ENCODE data around the gene KCNK7.
"Not testable (repeated sequence)": the region's sequence is repeated elsewhere in the genome, so short reads cannot be mapped to it uniquely, and the experiment has no call there.

The KCNK7 gene

DNA sequence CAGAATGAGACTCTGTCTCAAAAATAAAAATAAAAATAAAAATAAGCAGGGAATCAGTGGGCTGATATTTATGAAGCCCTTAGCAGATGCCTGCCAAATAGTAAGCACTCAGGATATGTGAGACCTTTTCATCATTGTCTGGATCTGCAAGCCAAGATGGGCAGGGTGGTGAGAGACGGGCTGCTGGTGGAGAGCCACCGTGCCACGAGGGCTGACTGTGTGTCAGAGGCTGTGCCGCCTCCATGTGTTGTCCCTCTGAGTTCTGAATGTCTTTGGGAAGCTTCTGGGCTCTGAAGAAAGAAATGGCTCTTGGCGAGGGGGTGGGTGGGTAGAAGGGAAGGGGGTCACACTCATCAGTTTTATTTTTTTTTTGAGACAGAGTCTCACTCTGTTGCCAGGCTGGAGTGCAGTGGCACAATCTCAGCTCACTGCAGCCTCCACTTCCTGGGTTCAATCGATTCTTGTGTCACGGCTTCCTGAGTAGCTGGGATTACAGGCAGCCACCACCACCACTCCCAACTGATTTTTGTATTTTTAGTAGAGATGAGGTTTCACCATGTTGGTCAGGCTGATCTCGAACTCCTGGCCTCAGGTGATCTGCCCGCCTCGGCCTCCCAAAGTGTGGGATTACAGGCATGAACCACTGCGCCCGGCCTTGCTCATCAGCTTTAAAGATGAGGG is 30.6 kb downstream of the KCNK7 start:
- peak overlapping the region; percentile 18 to 79 (median 73); a peak in 20 of 22 replicates for H3K9ac ChIP-seq
- peak overlapping the region in 3 of 10 experiments; percentile 35 to 47 (median 41); a peak in 7 of 20 replicates for H3K4me3 ChIP-seq
- TF ChIP-seq Cebpa-rat (IDR thresholded peaks at IDR 0.05), result peak in 4 of 11 experiments; percentile 38 to 74 (median 62); a peak in 7 of 22 replicates
- not testable (repeated sequence) for H3K27me3 ChIP-seq; H3K9me3 ChIP-seq (replicated peaks in 1 of 11); H4K20me1 ChIP-seq
- peaks cover 0 to 11% (median 0%) of the 10 kb centered on the region in 11 experiments; a peak in 4 of 22 replicates for H3K36me3 ChIP-seq
- H3K4me1 ChIP-seq, result peaks cover 71 to 89% (median 82%) of the 10 kb centered on the region in 10 experiments
- peak overlapping the region in 10 of 11 experiments; percentile 48 to 93 (median 88); a peak in 20 of 22 replicates for H3K27ac ChIP-seq
- H3K4me2 ChIP-seq, result peak overlapping the region; percentile 80 to 100 (median 96)

DNA sequence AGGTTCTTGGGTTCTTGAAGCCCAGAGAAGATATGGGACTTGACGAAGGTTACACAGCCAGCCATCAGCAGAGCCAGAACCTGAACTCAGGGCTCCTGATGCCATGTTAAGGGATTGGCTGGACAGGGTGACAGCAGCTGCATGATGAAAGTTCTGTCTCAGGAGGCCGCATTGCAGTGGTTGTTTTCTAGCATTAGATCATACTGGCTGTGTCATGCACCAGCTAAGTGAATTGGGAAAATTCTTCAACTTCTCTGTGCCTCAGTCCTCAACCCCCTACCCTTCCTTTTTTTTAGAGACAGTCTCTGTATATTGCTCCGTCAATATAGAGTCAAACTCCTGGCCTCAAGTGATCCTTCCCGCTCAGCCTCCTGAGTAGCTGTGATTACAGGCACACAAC is 32.0 kb downstream of the KCNK7 start:
- Histone ChIP-seq H3K4me2 (peak overlapping the region in 9 of 11 experiments; percentile 86 to 100 (median 98); a peak in 14 of 22 replicates), H3K27me3 (no peaks in the 10 kb centered on the region), H3K27ac (peak overlapping the region in 8 of 11 experiments; percentile 87 to 93 (median 90); a peak in 14 of 22 replicates), H3K9me3 (replicated peaks in 1 of 11) (no peaks in the 10 kb centered on the region), H3K4me3 (no peak overlapping the region), H3K9ac (peak overlapping the region in 6 of 11 experiments; percentile 4 to 79 (median 35); a peak in 5 of 22 replicates), H4K20me1 (no peaks in the 10 kb centered on the region), H3K4me1 (peaks cover 72 to 95% (median 88%) of the 10 kb centered on the region in 10 experiments), H3K36me3 (peaks cover 0 to 11% (median 0%) of the 10 kb centered on the region in 11 experiments; a peak in 4 of 22 replicates)
- TF ChIP-seq Cebpa-rat (IDR thresholded peaks at IDR 0.05), result no peak

DNA sequence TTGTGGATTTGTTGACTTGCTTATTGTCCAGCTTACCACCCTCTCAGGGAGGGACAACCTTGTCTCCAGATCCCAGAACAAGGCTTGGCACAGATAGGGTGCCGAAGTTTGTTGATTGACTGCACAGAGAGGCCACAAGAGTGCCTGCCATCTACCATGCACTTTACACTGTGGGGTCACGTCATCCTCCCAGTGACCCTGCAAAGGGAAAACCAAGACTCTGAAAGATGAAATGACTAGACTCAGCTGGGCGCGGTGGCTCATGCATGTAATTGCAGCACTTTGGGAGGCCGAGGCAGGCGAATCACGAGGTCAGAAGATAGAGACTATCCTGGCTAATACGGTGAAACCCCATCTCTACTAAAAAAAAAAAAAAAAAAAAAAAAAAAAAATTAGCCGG is 32.8 kb downstream of the KCNK7 start:
- Histone ChIP-seq H3K27me3 (no peaks in the 10 kb centered on the region), H3K36me3 (peaks cover 0 to 3% (median 0%) of the 10 kb centered on the region in 11 experiments; a peak in 4 of 22 replicates), H3K4me3 (no peak overlapping the region), H3K27ac (peak overlapping the region in 1 of 11 experiments; percentile 93; a peak in 1 of 22 replicates), H3K9me3 (replicated peaks in 1 of 11) (no peaks in the 10 kb centered on the region), H3K9ac (no peak overlapping the region), H3K4me1 (peaks cover 66 to 88% (median 81%) of the 10 kb centered on the region in 10 experiments), H4K20me1 (no peaks in the 10 kb centered on the region), H3K4me2 (no peak overlapping the region; a peak in 1 of 22 replicates)
- no peak for TF ChIP-seq Cebpa-rat (IDR thresholded peaks at IDR 0.05)

DNA sequence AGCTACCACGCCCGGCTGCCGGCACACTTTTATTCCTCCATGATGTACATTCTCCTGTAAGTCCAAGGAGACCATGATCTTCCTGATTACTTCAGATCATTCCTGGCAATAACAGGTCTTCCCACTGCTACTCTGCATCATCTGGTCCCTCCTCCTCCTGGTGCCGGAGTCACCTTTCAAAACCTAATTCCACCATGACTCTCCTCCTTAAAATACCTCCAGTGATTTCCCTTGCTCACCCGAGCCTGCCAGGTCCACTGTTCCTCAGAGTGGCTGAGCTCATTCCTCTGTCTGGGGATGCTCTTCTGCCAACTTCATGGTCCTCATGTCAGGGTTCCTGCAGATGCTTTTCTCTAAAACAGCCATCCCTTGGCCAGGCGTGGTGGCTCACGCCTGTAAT is 33.6 kb downstream of the KCNK7 start:
- no peaks in the 10 kb centered on the region for H4K20me1 ChIP-seq
- H3K4me1 ChIP-seq, result peaks cover 62 to 87% (median 79%) of the 10 kb centered on the region in 10 experiments
- peak overlapping the region in 1 of 11 experiments; percentile 37; a peak in 1 of 22 replicates for H3K27ac ChIP-seq
- TF ChIP-seq Cebpa-rat (IDR thresholded peaks at IDR 0.05), result no peak
- H3K9ac ChIP-seq, result no peak overlapping the region
- no peaks in the 10 kb centered on the region for H3K27me3 ChIP-seq
- H3K36me3 ChIP-seq, result no peaks in the 10 kb centered on the region
- H3K4me3 ChIP-seq, result no peak overlapping the region
- H3K9me3 ChIP-seq (replicated peaks in 1 of 11), result no peaks in the 10 kb centered on the region
- H3K4me2 ChIP-seq, result peak overlapping the region in 1 of 11 experiments; percentile 99; a peak in 1 of 22 replicates

DNA sequence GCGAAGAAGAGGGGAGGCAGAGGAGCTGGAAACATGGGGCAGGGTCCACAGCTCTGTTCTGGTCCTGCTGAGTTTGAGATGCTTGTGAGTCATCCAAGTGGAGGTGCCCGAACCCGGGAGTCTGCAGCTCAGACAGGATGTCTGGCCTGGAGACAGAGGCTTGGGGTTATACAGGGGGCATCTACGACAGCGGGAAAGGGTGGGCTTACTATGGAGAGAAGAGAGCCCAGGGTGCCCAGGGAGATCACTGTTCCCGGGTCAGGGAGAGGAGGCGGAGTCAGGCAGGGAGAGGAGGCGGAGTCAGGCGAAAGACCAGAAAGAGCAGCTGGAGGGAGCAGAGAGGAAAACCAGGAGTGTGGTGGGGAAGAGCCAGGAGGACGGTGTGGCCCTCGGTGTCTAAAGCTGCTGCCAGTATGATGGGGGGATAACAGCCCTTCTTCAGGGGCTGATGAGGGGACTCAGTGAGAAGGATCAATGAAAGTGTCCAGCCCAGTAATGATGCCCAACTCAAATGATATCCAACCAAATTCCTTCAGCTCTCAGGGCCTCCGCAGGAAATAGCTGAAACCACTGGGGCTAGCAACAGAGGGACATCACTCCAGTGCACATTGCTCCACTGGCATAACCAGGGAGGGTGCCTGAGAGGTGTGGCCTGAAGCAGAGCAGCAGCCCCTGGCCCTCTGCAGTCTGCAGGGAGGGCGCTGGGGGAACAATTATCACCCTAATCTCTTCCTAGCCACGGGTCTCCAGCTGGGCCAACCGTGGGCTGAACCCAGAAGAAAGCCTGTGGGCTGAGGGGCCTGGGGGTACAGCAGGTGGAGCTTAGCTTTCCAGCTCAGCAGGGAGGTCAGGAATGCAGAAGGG is 34.8 kb downstream of the KCNK7 start:
- peak overlapping the region; percentile 6 to 100 (median 99); a peak in 21 of 22 replicates for H3K4me2 ChIP-seq
- no peaks in the 10 kb centered on the region for H3K9me3 ChIP-seq (replicated peaks in 1 of 11)
- no peaks in the 10 kb centered on the region for H3K27me3 ChIP-seq
- H3K4me3 ChIP-seq, result no peak overlapping the region
- no peaks in the 10 kb centered on the region for H3K36me3 ChIP-seq
- peak overlapping the region in 7 of 11 experiments; percentile 3 to 88 (median 32); a peak in 7 of 22 replicates for H3K9ac ChIP-seq
- TF ChIP-seq Cebpa-rat (IDR thresholded peaks at IDR 0.05), result no peak
- peak overlapping the region in 8 of 11 experiments; percentile 18 to 93 (median 88); a peak in 11 of 22 replicates for H3K27ac ChIP-seq
- peaks cover 0 to 1% (median 0%) of the 10 kb centered on the region in 11 experiments; a peak in 1 of 22 replicates for H4K20me1 ChIP-seq
- H3K4me1 ChIP-seq, result peaks cover 62 to 87% (median 79%) of the 10 kb centered on the region in 10 experiments

DNA sequence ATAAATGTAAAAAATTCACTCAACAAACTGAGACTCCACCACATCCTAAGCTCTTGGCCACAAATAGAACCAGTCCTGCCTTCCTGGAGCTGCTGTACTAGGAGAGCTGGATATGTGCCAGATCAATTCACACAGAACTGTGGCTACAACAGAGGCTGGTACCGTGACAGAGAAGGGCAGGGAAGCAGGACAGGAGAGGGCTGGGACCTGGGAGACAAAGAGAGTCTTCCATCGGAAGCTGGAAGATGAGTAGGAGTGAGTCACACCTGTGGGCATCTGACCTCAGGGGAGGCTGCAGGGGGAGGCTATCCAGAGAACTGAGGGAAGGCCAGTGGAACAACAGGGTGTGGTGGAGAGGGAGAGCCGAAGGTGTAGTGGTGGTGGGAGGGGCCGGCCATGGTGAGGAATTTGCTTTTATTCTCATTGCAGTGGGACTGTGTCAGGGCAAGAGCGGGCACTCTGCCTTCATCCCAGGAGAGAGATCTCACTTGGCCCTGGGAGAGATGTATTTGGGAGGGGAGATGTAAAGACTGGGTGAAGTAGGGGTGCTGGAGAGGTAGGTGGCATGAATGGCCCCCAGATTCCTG is 35.6 kb downstream of the KCNK7 start:
- H3K9ac ChIP-seq, result peak overlapping the region in 8 of 11 experiments; percentile 85 to 91 (median 88); a peak in 10 of 22 replicates
- no peak for TF ChIP-seq Cebpa-rat (IDR thresholded peaks at IDR 0.05)
- no peaks in the 10 kb centered on the region for H3K27me3 ChIP-seq
- no peak overlapping the region for H3K4me3 ChIP-seq
- no peaks in the 10 kb centered on the region for H3K36me3 ChIP-seq
- H3K9me3 ChIP-seq (replicated peaks in 1 of 11), result no peaks in the 10 kb centered on the region
- H3K4me2 ChIP-seq, result peak overlapping the region; percentile 6 to 100 (median 99); a peak in 20 of 22 replicates
- peaks cover 0 to 9% (median 0%) of the 10 kb centered on the region in 11 experiments; a peak in 5 of 22 replicates for H4K20me1 ChIP-seq
- peaks cover 62 to 87% (median 79%) of the 10 kb centered on the region in 10 experiments for H3K4me1 ChIP-seq
- H3K27ac ChIP-seq, result peak overlapping the region in 7 of 11 experiments; percentile 18 to 93 (median 89); a peak in 9 of 22 replicates

DNA sequence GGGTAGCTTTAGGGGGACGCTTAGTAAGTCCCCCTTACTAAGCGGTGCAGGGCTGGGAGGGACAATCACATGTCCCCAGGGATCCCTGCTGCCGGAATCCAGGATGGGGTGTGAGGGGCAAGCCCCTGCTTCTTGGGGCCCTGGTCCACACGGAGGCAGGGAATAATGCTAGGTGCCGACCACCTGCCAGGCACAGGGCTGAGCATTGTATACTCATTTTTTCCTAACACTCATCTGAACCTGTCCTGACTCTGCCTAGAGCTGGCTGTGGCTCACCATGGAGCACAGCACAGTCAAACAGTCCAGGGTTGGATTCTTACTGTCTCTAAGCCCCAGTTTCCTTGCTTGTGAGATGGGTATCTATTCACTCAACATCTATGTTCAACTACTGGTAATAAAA is 36.1 kb downstream of the KCNK7 start:
- H3K4me2 ChIP-seq, result peak overlapping the region; percentile 89 to 100 (median 99); a peak in 20 of 22 replicates
- H3K4me1 ChIP-seq, result peaks cover 62 to 87% (median 79%) of the 10 kb centered on the region in 10 experiments

More for the DNA sequence above, 36.1 kb downstream of the KCNK7 start:
- Histone ChIP-seq H3K4me3 (peak overlapping the region in 2 of 10 experiments; percentile 63 to 69; a peak in 3 of 20 replicates), H3K36me3 (no peaks in the 10 kb centered on the region), H4K20me1 (peaks cover 0 to 12% (median 0%) of the 10 kb centered on the region in 11 experiments; a peak in 5 of 22 replicates), H3K27ac (peak overlapping the region in 9 of 11 experiments; percentile 83 to 93 (median 89); a peak in 17 of 22 replicates), H3K9ac (peak overlapping the region; percentile 76 to 91 (median 86); a peak in 17 of 22 replicates), H3K27me3 (no peaks in the 10 kb centered on the region), H3K9me3 (replicated peaks in 1 of 11) (no peaks in the 10 kb centered on the region)
- no peak for TF ChIP-seq Cebpa-rat (IDR thresholded peaks at IDR 0.05)
